ENCODE results near the gene B3GNT3. TPM values are rescaled to one million over a fixed set of nuclear protein-coding genes. Genes with fewer than 3 reads are reported as not detected.

The B3GNT3 gene
- total and polyA plus RNA-seq, 2 of the 13 experiments (the other 11 are each of a cell fraction or from before 2014, with no cell fraction given): 0.86 to 4.0 TPM

- 0% methylated on average over 2 of the region's 14 CpGs for WGBS (ENCODE audit: low lambda C conversion rate)
- no peaks in the 10 kb centered on the region for H4K20me1 ChIP-seq (ENCODE audit: insufficient read depth, low read length)
- H3K9me3 ChIP-seq (ENCODE audit: low read length): no peaks in the 10 kb centered on the region
- H3K79me2 ChIP-seq (ENCODE audit: insufficient read depth, low read length): no peaks in the 10 kb centered on the region
- no peak overlapping the region for H2AFZ ChIP-seq (ENCODE audit: low read length)
- no peaks in the 10 kb centered on the region for H3K36me3 ChIP-seq (replicated peaks in 1 of 2; ENCODE audit: control insufficient read depth in 1 of 2, insufficient read depth in 2 of 2, low read length in 2 of 2)
- no peak overlapping the region for H3K27ac ChIP-seq (ENCODE audit: extremely low read length, insufficient read depth, low read length)
- CTCF ChIA-PET (ENCODE audit: low intra/inter-chr PET ratio, low total read pairs): no interaction called here
- peaks cover 55% of the 10 kb centered on the region for H3K4me1 ChIP-seq (ENCODE audit: insufficient read depth, low read length)
- peak overlapping the region; percentile 70 for H3K9ac ChIP-seq (ENCODE audit: insufficient read depth, low read depth, low read length)
- peak overlapping the region; percentile 64 to 79 (median 66) for H3K4me3 ChIP-seq (replicated peaks in 1 of 3; ENCODE audit: insufficient read depth in 1 of 3, low read depth in 2 of 3, low read length in 3 of 3)
- POLR2A ChIA-PET: interaction anchor here (0.8 to 3.8 kb wide), 9 partner anchors 9 to 429 kb away, joined by 3 to 24 read pairs (median 4); partner anchors contain the start of genes JAK3, MAP1S and RPL18A
- no peak for DNase-seq (ENCODE audit: low spot score)
- in situ Hi-C loops (cut with HindIII; ENCODE audit: extremely low pct_ligation_motif_present, low pct_unique_long_range_greater_than_20kb): loop anchor here (5.0 kb wide), 1 partner anchor 52 kb away; the partner anchor contains the start of gene JAK3
- no peak for FAIRE-seq
- H3K4me2 ChIP-seq (ENCODE audit: low read depth, low read length): peak overlapping the region; percentile 75
- TF ChIP-seq CBX1 (IDR thresholded peaks at IDR 0.05; ENCODE audit: low read depth) (no peak), ZNF788 (CRISPR knock-in tag; IDR thresholded peaks at IDR 0.05; ENCODE audit: borderline replicate concordance) (0 out of 2 replicates have a peak, but pooled peaks have one; percentile 22)
- H3K27me3 ChIP-seq (ENCODE audit: control insufficient read depth in 1 of 2, insufficient read depth in 2 of 2, low read length in 2 of 2): peaks cover 0 to 15% of the 10 kb centered on the region in 2 experiments; a peak in 1 of 5 replicates
- intact Hi-C loops (cut with micrococcal nuclease; ENCODE audit: unreplicated experiment): no loop called here
- ATAC-seq: no peak
- BruUV-seq (replicated peaks): no TSS peak
Measured at GRCh38 chr19:17795495-17795856, 538 bp downstream of the B3GNT3 start.

- intact Hi-C loops (cut with micrococcal nuclease; ENCODE audit: unreplicated experiment): no loop called here
- Histone ChIP-seq H3K79me2 (ENCODE audit: insufficient read depth, low read length) (no peaks in the 10 kb centered on the region), H3K4me3 (replicated peaks in 1 of 3; ENCODE audit: insufficient read depth in 1 of 3, low read depth in 2 of 3, low read length in 3 of 3) (peak overlapping the region; percentile 64 to 79 (median 66); a peak in 5 of 6 replicates)
- TF ChIP-seq ZBTB25 (CRISPR knock-in tag; IDR thresholded peaks at IDR 0.05) (no peak), ARID4A (CRISPR knock-in tag; IDR thresholded peaks at IDR 0.05; ENCODE audit: borderline replicate concordance) (no peak; the same call in 1 of the 2 replicates), ELF4 (CRISPR knock-in tag; IDR thresholded peaks at IDR 0.05; ENCODE audit: borderline replicate concordance) (no peak), MAFG (CRISPR knock-in tag; IDR thresholded peaks at IDR 0.05) (no peak), SP140L (CRISPR knock-in tag; IDR thresholded peaks at IDR 0.05; ENCODE audit: borderline replicate concordance) (no peak), ZBTB7A (CRISPR knock-in tag; IDR thresholded peaks at IDR 0.05) (no peak), GATAD2A (CRISPR knock-in tag; IDR thresholded peaks at IDR 0.05) (peak; percentile 27), SIN3A (IDR thresholded peaks at IDR 0.05; ENCODE audit: borderline replicate concordance, low read depth, low read length) (no peak)
Measured at GRCh38 chr19:17796013-17796837, 1.3 kb downstream of the B3GNT3 start.

More at GRCh38 chr19:17796013-17796837, 1.3 kb downstream of the B3GNT3 start:
- ChIA-PET CTCF (ENCODE audit: low intra/inter-chr PET ratio, low total read pairs) (no interaction called here), POLR2A (interaction anchor here (1.7 to 3.8 kb wide), 4 partner anchors 8 to 68 kb away, joined by 4 to 24 read pairs (median 6); partner anchors contain the start of genes JAK3 and RPL18A)
- peaks cover 0 to 15% of the 10 kb centered on the region in 2 experiments; a peak in 1 of 5 replicates for H3K27me3 ChIP-seq (ENCODE audit: control insufficient read depth in 1 of 2, insufficient read depth in 2 of 2, low read length in 2 of 2)
- no peak overlapping the region for H2AFZ ChIP-seq (ENCODE audit: low read length)
- WGBS (ENCODE audit: low lambda C conversion rate): 14% methylated on average over 5 of the region's 6 CpGs
- peak overlapping the region; percentile 59 for H3K27ac ChIP-seq (ENCODE audit: extremely low read length, insufficient read depth, low read length)
- in situ Hi-C loops (cut with HindIII; ENCODE audit: extremely low pct_ligation_motif_present, low pct_unique_long_range_greater_than_20kb): loop anchor here (5.0 kb wide), 1 partner anchor 51 kb away; the partner anchor contains the start of gene JAK3
- H4K20me1 ChIP-seq (ENCODE audit: insufficient read depth, low read length): no peaks in the 10 kb centered on the region
- no peak for FAIRE-seq
- no TSS peak for BruUV-seq (replicated peaks)
- H3K4me2 ChIP-seq (ENCODE audit: low read depth, low read length): peak overlapping the region; percentile 75
- ATAC-seq: peak; percentile 41
- H3K4me1 ChIP-seq (ENCODE audit: insufficient read depth, low read length): peaks cover 55% of the 10 kb centered on the region
- no peaks in the 10 kb centered on the region for H3K9me3 ChIP-seq (ENCODE audit: low read length)
- H3K36me3 ChIP-seq (replicated peaks in 1 of 2; ENCODE audit: control insufficient read depth in 1 of 2, insufficient read depth in 2 of 2, low read length in 2 of 2): no peaks in the 10 kb centered on the region
- DNase-seq (ENCODE audit: low spot score): peak; percentile 45
- H3K9ac ChIP-seq (ENCODE audit: insufficient read depth, low read depth, low read length): peak overlapping the region; percentile 70; the same call in 1 of the 2 replicates

Data from HepG2 (cell line).